ENCODE data around the gene GIPR. TPM values are rescaled to one million over a fixed set of nuclear protein-coding genes. Genes with fewer than 3 reads are reported as not detected.

GIPR gene
- total and polyA plus RNA-seq, 2 experiments from 2014 or later: not detected

GRCh38 chr19:45629704-45630103, 38.3 kb upstream of the GIPR start:
- no peaks in the 10 kb centered on the region for H3K9me2 ChIP-seq (ENCODE audit: insufficient read depth)
- TF ChIP-seq EZH2phosphoT487 (IDR thresholded peaks at IDR 0.05; ENCODE audit: insufficient read depth, low read depth): no peak
- no peak for TF ChIP-seq EZH2 (IDR thresholded peaks at IDR 0.05; ENCODE audit: insufficient read depth, poor library complexity, severe bottlenecking)
- no peak overlapping the region for H3K4me2 ChIP-seq (ENCODE audit: unreplicated experiment)
- no peaks in the 10 kb centered on the region; the same call in 1 of the 2 replicates for H3K79me2 ChIP-seq (ENCODE audit: insufficient read depth)
- no peak for DNase-seq
- no peak overlapping the region for H3K9ac ChIP-seq
- in situ Hi-C loops (cut with MboI): no loop called here
- WGBS, 2 experiments (ENCODE audit: low coverage in 1 of 2, low lambda C conversion rate in 2 of 2, missing lambda C conversion rate in 2 of 2): 96 to 98% methylated on average over 4 of the region's 4 CpGs
- no peak overlapping the region for H3K4me3 ChIP-seq
- peaks cover 18% of the 10 kb centered on the region for H3F3A ChIP-seq (ENCODE audit: insufficient read depth)
- H2AFZ ChIP-seq: no peak overlapping the region
- no peaks in the 10 kb centered on the region for H3K27me3 ChIP-seq (replicated peaks; ENCODE audit: insufficient read depth)
- peaks cover 17% of the 10 kb centered on the region for H3K4me1 ChIP-seq (ENCODE audit: insufficient read depth)
- no peaks in the 10 kb centered on the region for H3K9me3 ChIP-seq (ENCODE audit: low read depth)
- H4K20me1 ChIP-seq (ENCODE audit: insufficient read depth): no peaks in the 10 kb centered on the region
- peaks cover 17% of the 10 kb centered on the region for H3K36me3 ChIP-seq (ENCODE audit: low read depth)
- H3K27ac ChIP-seq: peak overlapping the region; percentile 11

DNA sequence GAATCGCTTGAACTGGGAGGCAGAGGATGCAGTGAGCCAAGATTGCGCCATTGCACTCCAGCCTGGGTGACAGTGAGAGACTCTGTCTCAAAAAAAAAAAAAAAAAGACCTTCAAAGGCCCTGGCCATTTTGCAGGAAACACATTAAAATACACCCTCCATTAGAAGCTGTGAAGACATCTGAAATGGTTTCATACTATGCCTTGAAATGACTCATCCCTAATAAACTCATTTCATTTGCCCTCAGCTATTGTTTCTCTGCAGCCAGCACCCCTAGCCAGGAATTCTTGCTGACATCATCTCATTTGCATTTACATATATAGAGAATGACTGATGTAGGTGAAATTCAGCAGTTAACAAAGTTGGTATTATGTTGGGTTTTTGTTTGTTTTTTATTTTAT, 37.6 kb upstream of the GIPR start:
- Histone ChIP-seq H3K4me2 (ENCODE audit: unreplicated experiment) (no peak overlapping the region), H3K27ac (peak overlapping the region; percentile 70), H4K20me1 (ENCODE audit: insufficient read depth) (no peaks in the 10 kb centered on the region), H3F3A (ENCODE audit: insufficient read depth) (peaks cover 18% of the 10 kb centered on the region), H3K79me2 (ENCODE audit: insufficient read depth) (no peaks in the 10 kb centered on the region; the same call in 1 of the 2 replicates), H2AFZ (no peak overlapping the region), H3K4me1 (ENCODE audit: insufficient read depth) (peaks cover 17% of the 10 kb centered on the region), H3K9me3 (ENCODE audit: low read depth) (no peaks in the 10 kb centered on the region), H3K9me2 (ENCODE audit: insufficient read depth) (no peaks in the 10 kb centered on the region), H3K9ac (no peak overlapping the region), H3K36me3 (ENCODE audit: low read depth) (peaks cover 17% of the 10 kb centered on the region), H3K4me3 (no peak overlapping the region), H3K27me3 (replicated peaks; ENCODE audit: insufficient read depth) (no peaks in the 10 kb centered on the region)
- in situ Hi-C loops (cut with MboI): no loop called here
- WGBS, 2 experiments (ENCODE audit: low coverage in 1 of 2, low lambda C conversion rate in 2 of 2, missing lambda C conversion rate in 2 of 2): 41 to 44% methylated on average over 2 of the region's 2 CpGs
- TF ChIP-seq EZH2phosphoT487 (IDR thresholded peaks at IDR 0.05; ENCODE audit: insufficient read depth, low read depth) (no peak), EZH2 (IDR thresholded peaks at IDR 0.05; ENCODE audit: insufficient read depth, poor library complexity, severe bottlenecking) (no peak)
- peak; percentile 95 for DNase-seq

- peak; percentile 95 for DNase-seq
- H3K36me3 ChIP-seq (ENCODE audit: low read depth): peaks cover 10% of the 10 kb centered on the region
- H2AFZ ChIP-seq: no peak overlapping the region
- no peak overlapping the region for H3K9ac ChIP-seq
- peaks cover 17% of the 10 kb centered on the region for H3K4me1 ChIP-seq (ENCODE audit: insufficient read depth)
- H3K4me2 ChIP-seq (ENCODE audit: unreplicated experiment): peak overlapping the region; percentile 5
- WGBS, 2 experiments (ENCODE audit: low coverage in 1 of 2, low lambda C conversion rate in 2 of 2, missing lambda C conversion rate in 2 of 2): 30 to 33% methylated on average over 22 to 27 of the region's 27 CpGs
- in situ Hi-C loops (cut with MboI): no loop called here
- H3K9me2 ChIP-seq (ENCODE audit: insufficient read depth): no peaks in the 10 kb centered on the region
- H3K27ac ChIP-seq: peak overlapping the region; percentile 39
- no peaks in the 10 kb centered on the region for H4K20me1 ChIP-seq (ENCODE audit: insufficient read depth)
- peaks cover 18% of the 10 kb centered on the region for H3F3A ChIP-seq (ENCODE audit: insufficient read depth)
- H3K79me2 ChIP-seq (ENCODE audit: insufficient read depth): peaks cover under 1% of the 10 kb centered on the region; the same call in 1 of the 2 replicates
- no peak for TF ChIP-seq EZH2phosphoT487 (IDR thresholded peaks at IDR 0.05; ENCODE audit: insufficient read depth, low read depth)
- TF ChIP-seq EZH2 (IDR thresholded peaks at IDR 0.05; ENCODE audit: insufficient read depth, poor library complexity, severe bottlenecking): no peak
- no peaks in the 10 kb centered on the region for H3K9me3 ChIP-seq (ENCODE audit: low read depth)
- no peaks in the 10 kb centered on the region for H3K27me3 ChIP-seq (replicated peaks; ENCODE audit: insufficient read depth)
- H3K4me3 ChIP-seq: no peak overlapping the region
Observed at GRCh38 chr19:45632468-45633196, 35.4 kb upstream of the GIPR start.

GRCh38 chr19:45636275-45636674, 31.7 kb upstream of the GIPR start:
- H2AFZ ChIP-seq: no peak overlapping the region
- no peaks in the 10 kb centered on the region for H3K9me2 ChIP-seq (ENCODE audit: insufficient read depth)
- peaks cover 15% of the 10 kb centered on the region for H3K4me1 ChIP-seq (ENCODE audit: insufficient read depth)
- no peaks in the 10 kb centered on the region for H3K27me3 ChIP-seq (replicated peaks; ENCODE audit: insufficient read depth)
- no peak overlapping the region for H3K4me2 ChIP-seq (ENCODE audit: unreplicated experiment)
- in situ Hi-C loops (cut with MboI): no loop called here
- no peak overlapping the region for H3K27ac ChIP-seq
- WGBS, 2 experiments (ENCODE audit: low coverage in 1 of 2, low lambda C conversion rate in 2 of 2, missing lambda C conversion rate in 2 of 2): 96% methylated on average over 1 of the region's 1 CpG
- TF ChIP-seq EZH2 (IDR thresholded peaks at IDR 0.05; ENCODE audit: insufficient read depth, poor library complexity, severe bottlenecking) (no peak), EZH2phosphoT487 (IDR thresholded peaks at IDR 0.05; ENCODE audit: insufficient read depth, low read depth) (no peak)
- no peak overlapping the region for H3K4me3 ChIP-seq
- H3K36me3 ChIP-seq (ENCODE audit: low read depth): no peaks in the 10 kb centered on the region
- no peaks in the 10 kb centered on the region for H4K20me1 ChIP-seq (ENCODE audit: insufficient read depth)
- no peaks in the 10 kb centered on the region for H3K9me3 ChIP-seq (ENCODE audit: low read depth)
- DNase-seq: no peak
- H3K79me2 ChIP-seq (ENCODE audit: insufficient read depth): peaks cover 15% of the 10 kb centered on the region
- H3F3A ChIP-seq (ENCODE audit: insufficient read depth): peaks cover 19% of the 10 kb centered on the region
- no peak overlapping the region for H3K9ac ChIP-seq

All from GM23248 (cell line).